Pancreas (tissue), 10 donors: ENCODE data around the gene MATN4. TPM values are rescaled to one million over a fixed set of nuclear protein-coding genes. Genes with fewer than 3 reads are reported as not detected.

Experiments used
- ATAC-seq, 4 donors: fragments of 200-7000 bp; cut with Tn5 transposase; one replicate each; pipeline versions ENCODE4 v1.8.0 to v1.9.1; 2020; ENCODE audit warnings: mild to moderate bottlenecking in 4 of 4, moderate library complexity in 4 of 4
- DNase-seq, 6 donors: peaks; one replicate each; pipeline ENCODE4 v3.0.0-alpha.2; 2020
- FAIRE-seq: peaks from 2 replicates; lab custom pipeline; 2012; peaks lifted over from hg19 to GRCh38; lab: Jason Lieb, UNC
- H3K27ac ChIP-seq, 4 donors: fragments of 200-600 bp; sonication (generic); 1 replicate in 3 of 4; 2 replicates in 1 of 4; pipeline versions ENCODE4 v1.5.0 to v1.8.0; 2020
- H3K27me3 ChIP-seq, 4 donors: fragments of 200-600 bp; one replicate each; pipeline ENCODE4 v1.8.0; 2021
- H3K36me3 ChIP-seq, 3 donors: fragments of 200-600 bp; sonication (generic) in 1 of 3; one replicate each; pipeline versions ENCODE4 v1.5.0 to v1.8.0; 2020 to 2021
- H3K4me1 ChIP-seq, 3 donors: fragments of 200-600 bp; one replicate each; pipeline ENCODE4 v1.8.0; 2021
- H3K4me3 ChIP-seq, 4 donors: fragments of 200-600 bp; sonication (generic) in 2 of 4; one replicate each; pipeline versions ENCODE4 v1.5.0 to v1.8.0; 2020 to 2021
- H3K9me3 ChIP-seq, 4 donors: fragments of 200-600 bp; one replicate each; pipeline ENCODE4 v1.8.0; 2021
- CTCF ChIP-seq, 4 donors: fragments of 200-600 bp; sonication (generic) in 3 of 4; IDR thresholded peaks; one replicate each; pipeline versions ENCODE4 v1.5.0 to v1.8.0; 2021; ENCODE audit warnings: antibody characterized with exemption in 4 of 4
- WGBS, 2 donors: extraction: QIAGEN DNeasy Blood & Tissue Kit; methylation state at CpG; one replicate each; pipeline ENCODE4 v1.1.7; 2013; 5-methylcytosine and 5-hydroxymethylcytosine counted together
- intact Hi-C, 3 donors: fragments of 100-400 bp; cut with DNase I; formaldehyde crosslinking; loops; one replicate each; pipeline versions ENCODE4 v1.11.1 to v1.14.2; 2022
- polyA plus RNA-seq, 2 donors: library from polyadenylated mRNA; stranded (reverse); fragments of 200-250 nt; gene quantifications; one replicate each; pipeline ENCODE4 v1.2.3, GENCODE V29; 2013
- total RNA-seq, 6 donors: library from RNA; stranded (reverse); fragmentation: NEBNext Ultra II Directional in 4 of 6; extraction: Animal tissue kit (Norgen Biotek cat#: 25700) in 4 of 6; gene quantifications; one replicate each; pipeline versions ENCODE4 v1.2.1 to v1.2.4, GENCODE V29; 2021 to 2023
- donor health status: healthy with polysubstance abuse.
- donor health status: DM: no; HTN: no; CAD: no; lungs with moderate emphysema.
- donor health status: DM: no; HTN: no; CAD: no.
- donor health status: control.
- donor health status: control.
- donor health status: Bipolar disorder and iron deficiency.
- donor health status: DM: yes; HTN: yes; CAD: no.
- donor health status: DM: no; HTN: no; CAD: no.
- donor health status: DM: no; HTN: no; CAD: no.
- donor health status: DM: yes; HTN: yes; CAD: no.

MATN4 gene
- total and polyA plus RNA-seq, 8 donors = 0.89 to 6.4 (median 2.3) TPM

- no peak for TF ChIP-seq CTCF (IDR thresholded peaks at IDR 0.05)
- 92 to 95% methylated on average over 52 of the region's 52 CpGs for WGBS, 2 donors
- peak in 1 of 6 donors; percentile 65 for DNase-seq
- H3K4me3 ChIP-seq = no peak overlapping the region
- no peaks in the 10 kb centered on the region for H3K4me1 ChIP-seq
- no peak overlapping the region for H3K27ac ChIP-seq
- ATAC-seq = no peak
- H3K27me3 ChIP-seq = no peaks in the 10 kb centered on the region
- no peak for FAIRE-seq
- H3K9me3 ChIP-seq = no peaks in the 10 kb centered on the region
- intact Hi-C loops = no loop called here
- H3K36me3 ChIP-seq = no peaks in the 10 kb centered on the region
Observed at GRCh38 chr20:45297786-45298497, 10.2 kb downstream of the MATN4 start.

DNA sequence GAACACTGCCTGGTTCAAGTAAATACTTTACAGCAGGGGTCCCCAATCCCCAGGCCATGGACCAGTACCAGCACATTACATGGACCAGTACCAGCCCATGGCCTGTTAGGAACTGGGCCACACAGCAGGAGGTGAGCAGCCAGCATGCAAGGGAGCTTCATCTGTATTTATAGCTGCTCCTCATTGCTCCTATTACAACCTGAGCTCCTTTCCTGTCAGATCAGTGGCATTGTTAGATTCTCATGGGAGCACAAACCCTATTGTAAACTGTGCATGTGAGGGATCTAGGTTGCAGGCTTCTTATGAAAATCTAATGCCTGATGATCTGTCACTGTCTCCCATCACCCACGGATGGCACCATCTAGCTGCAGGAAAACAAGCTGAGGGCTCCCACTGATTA is 13.4 kb downstream of the MATN4 start:
- H3K36me3 ChIP-seq = no peaks in the 10 kb centered on the region
- no peak for FAIRE-seq
- WGBS, 2 donors = 92 to 97% methylated on average over 1 of the region's 1 CpG

GRCh38 chr20:45294003-45294368 is 14.1 kb downstream of the MATN4 start:
- FAIRE-seq (no peak), ATAC-seq (no peak), DNase-seq (no peak)
- peak in 1 of 4 donors; percentile 17 for TF ChIP-seq CTCF (IDR thresholded peaks at IDR 0.05)
- Histone ChIP-seq H3K4me3 (peak overlapping the region in 2 of 4 donors; percentile 61 to 77), H3K36me3 (no peaks in the 10 kb centered on the region), H3K9me3 (no peaks in the 10 kb centered on the region), H3K27me3 (no peaks in the 10 kb centered on the region), H3K27ac (no peak overlapping the region), H3K4me1 (peaks cover 0 to 5% (median 0%) of the 10 kb centered on the region in 3 donors)
- WGBS, 2 donors = 39 to 48% methylated on average over 5 of the region's 5 CpGs
- intact Hi-C loops = loop anchor here in 1 of 3 donors (5.0 kb wide), 1 partner anchor 192 kb away; the partner anchor contains the start of gene KCNS1

More for the DNA sequence above, 13.4 kb downstream of the MATN4 start:
- ATAC-seq = no peak
- no peak overlapping the region for H3K4me3 ChIP-seq
- H3K9me3 ChIP-seq = no peaks in the 10 kb centered on the region
- no peak overlapping the region for H3K27ac ChIP-seq
- H3K27me3 ChIP-seq = no peaks in the 10 kb centered on the region
- peaks cover 0 to 5% (median 0%) of the 10 kb centered on the region in 3 donors for H3K4me1 ChIP-seq
- no peak for TF ChIP-seq CTCF (IDR thresholded peaks at IDR 0.05)
- no peak for DNase-seq
- intact Hi-C loops = loop anchor here in 1 of 3 donors (5.0 kb wide), 1 partner anchor 192 kb away; the partner anchor contains the start of gene KCNS1

DNA sequence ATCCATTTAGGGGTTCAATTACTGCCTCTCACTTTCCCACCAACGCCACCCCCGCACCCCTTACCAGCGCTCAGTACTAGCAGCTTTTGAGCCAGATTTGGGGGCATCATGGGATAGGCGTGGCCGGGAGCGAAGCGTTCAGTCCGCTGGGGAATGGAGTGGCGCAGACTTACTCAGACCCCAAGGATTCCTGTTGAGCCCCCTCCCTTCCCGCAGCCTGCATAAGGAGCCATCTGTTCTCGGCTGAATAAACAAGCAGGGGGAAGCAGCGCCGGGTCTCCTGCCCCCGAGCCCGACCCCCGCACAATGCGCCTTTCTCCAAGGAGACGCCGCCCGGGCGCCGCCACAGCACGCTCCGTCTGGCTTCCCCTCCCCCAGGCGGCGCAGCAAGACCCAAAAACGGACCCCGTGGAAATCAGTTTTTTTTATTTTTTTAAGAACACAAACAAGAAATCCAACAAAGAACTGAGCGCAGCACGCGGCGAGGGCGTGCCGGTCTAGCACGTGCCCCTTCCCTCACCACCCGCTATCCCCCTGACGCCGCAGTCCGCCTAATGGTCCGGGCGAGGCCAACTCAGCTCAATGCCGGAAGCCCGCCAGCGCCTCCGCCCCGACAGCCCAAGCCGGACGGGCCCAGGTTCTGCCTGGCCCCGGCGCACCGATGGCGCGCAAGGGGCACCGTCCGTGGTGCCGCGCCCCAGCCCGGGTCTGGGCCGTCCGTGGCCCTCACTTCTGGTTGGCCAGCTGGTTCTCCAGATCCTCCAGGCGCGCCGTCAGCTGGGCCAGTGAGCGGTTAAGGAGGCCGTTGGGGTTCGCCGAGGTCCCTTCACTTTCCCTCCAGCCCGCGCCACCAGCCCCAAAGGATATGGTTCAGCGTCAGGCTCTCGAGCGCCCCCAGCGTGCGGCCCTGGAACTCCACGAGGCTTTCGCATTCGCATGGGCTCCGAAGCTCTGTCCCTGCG is 14.8 kb downstream of the MATN4 start:
- FAIRE-seq (no peak), DNase-seq (peak; percentile 77 to 97 (median 88)), ATAC-seq (peak; percentile 86 to 92 (median 92))
- H3K27ac ChIP-seq = peak overlapping the region in 3 of 4 donors; percentile 48 to 69 (median 58)
- peak overlapping the region; percentile 28 to 77 (median 54) for H3K4me3 ChIP-seq
- no peaks in the 10 kb centered on the region for H3K27me3 ChIP-seq
- no peaks in the 10 kb centered on the region for H3K36me3 ChIP-seq
- intact Hi-C loops = loop anchor here in 1 of 3 donors (5.0 kb wide), 1 partner anchor 191 kb away; the partner anchor contains the start of gene KCNS1
- peak; percentile 92 to 98 (median 96) for TF ChIP-seq CTCF (IDR thresholded peaks at IDR 0.05)
- 8% methylated on average over 66 to 79 of the region's 79 CpGs for WGBS, 2 donors
- no peaks in the 10 kb centered on the region for H3K9me3 ChIP-seq
- H3K4me1 ChIP-seq = peaks cover 0 to 5% (median 0%) of the 10 kb centered on the region in 3 donors
